Ishikawa (cell line): ENCODE measurements around the gene CPT1B.

Source experiments
- CEBPB ChIP-seq: IDR thresholded peaks from 2 replicates; pipeline ENCODE4 v1.6.1; 2012
- CREB1 ChIP-seq: IDR thresholded peaks from 2 replicates; pipeline ENCODE4 v1.6.1; 2012; ENCODE audit warnings: low read depth
- EGR1 ChIP-seq: IDR thresholded peaks from 2 replicates; pipeline ENCODE4 v1.6.1; 2012
- EP300 ChIP-seq: IDR thresholded peaks from 2 replicates; pipeline ENCODE4 v1.6.1; 2012; ENCODE audit warnings: borderline replicate concordance
- FOXM1 ChIP-seq: IDR thresholded peaks from 2 replicates; pipeline ENCODE4 v1.6.1; 2012; ENCODE audit warnings: low read depth, borderline replicate concordance
- NFIC ChIP-seq: IDR thresholded peaks from 2 replicates; pipeline ENCODE4 v1.6.1; 2012
- RAD21 ChIP-seq: IDR thresholded peaks from 2 replicates; pipeline ENCODE4 v1.6.1; 2012; ENCODE audit warnings: low read depth
- REST ChIP-seq: IDR thresholded peaks from 2 replicates; pipeline ENCODE4 v1.6.1; 2012; ENCODE audit warnings: low read depth, mild to moderate bottlenecking
- TAF1 ChIP-seq: IDR thresholded peaks from 2 replicates; pipeline ENCODE4 v1.6.1; 2012; ENCODE audit warnings: low read depth, mild to moderate bottlenecking
- TCF12 ChIP-seq: IDR thresholded peaks from 2 replicates; pipeline ENCODE4 v1.6.1; 2012; ENCODE audit warnings: low read depth
- TEAD4 ChIP-seq: IDR thresholded peaks from 2 replicates; pipeline ENCODE4 v1.6.1; 2012
- YY1 ChIP-seq: IDR thresholded peaks from 2 replicates; pipeline ENCODE4 v1.6.1; 2012; ENCODE audit warnings: low read depth
- ZBTB7A ChIP-seq: IDR thresholded peaks from 2 replicates; pipeline ENCODE4 v1.6.1; 2012; ENCODE audit warnings: low read depth
- TF ChIP-seq, protein P1 (sequence below): IDR thresholded peaks from 2 replicates; pipeline ENCODE4 v1.6.1; 2012
- TF ChIP-seq, protein P2 (sequence below): IDR thresholded peaks from 2 replicates; pipeline ENCODE4 v1.6.1; 2012

The CPT1B gene

GRCh38 chr22:50545522-50546325 is 32.5 kb downstream of the CPT1B start, which contains the start of gene KLHDC7B:
TSS of gene KLHDC7B (plus strand) at chr22:50545899. CDS start at chr22:50546244, 345 bp downstream.
- TF ChIP-seq NFIC, result no peak
- TF ChIP-seq, protein P1, sequence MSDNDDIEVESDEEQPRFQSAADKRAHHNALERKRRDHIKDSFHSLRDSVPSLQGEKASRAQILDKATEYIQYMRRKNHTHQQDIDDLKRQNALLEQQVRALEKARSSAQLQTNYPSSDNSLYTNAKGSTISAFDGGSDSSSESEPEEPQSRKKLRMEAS, result no peak
- no peak for TF ChIP-seq EP300
- TF ChIP-seq RAD21, result no peak
- no peak for TF ChIP-seq CREB1
- no peak for TF ChIP-seq TAF1
- TF ChIP-seq TCF12, result no peak
- TF ChIP-seq ZBTB7A, result no peak
- TF ChIP-seq CEBPB, result no peak
- no peak for TF ChIP-seq YY1
- TF ChIP-seq REST, result no peak
- no peak for TF ChIP-seq TEAD4
- TF ChIP-seq EGR1, result no peak
- no peak for TF ChIP-seq FOXM1
- TF ChIP-seq, protein P2, sequence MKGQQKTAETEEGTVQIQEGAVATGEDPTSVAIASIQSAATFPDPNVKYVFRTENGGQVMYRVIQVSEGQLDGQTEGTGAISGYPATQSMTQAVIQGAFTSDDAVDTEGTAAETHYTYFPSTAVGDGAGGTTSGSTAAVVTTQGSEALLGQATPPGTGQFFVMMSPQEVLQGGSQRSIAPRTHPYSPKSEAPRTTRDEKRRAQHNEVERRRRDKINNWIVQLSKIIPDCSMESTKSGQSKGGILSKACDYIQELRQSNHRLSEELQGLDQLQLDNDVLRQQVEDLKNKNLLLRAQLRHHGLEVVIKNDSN, result no peak

GRCh38 chr22:50544746-50545253 is 33.4 kb downstream of the CPT1B start:
- TF ChIP-seq FOXM1 (no peak), YY1 (no peak), EP300 (no peak), TEAD4 (no peak), TAF1 (no peak), EGR1 (no peak), RAD21 (no peak), ZBTB7A (no peak), TCF12 (no peak), REST (no peak), CEBPB (no peak), NFIC (no peak), CREB1 (no peak)
- TF ChIP-seq, protein P2, result no peak
- TF ChIP-seq, protein P1, result no peak

GRCh38 chr22:50544078-50544745 is 34.0 kb downstream of the CPT1B start:
- no peak for TF ChIP-seq CREB1
- no peak for TF ChIP-seq TCF12
- TF ChIP-seq ZBTB7A, result no peak
- no peak for TF ChIP-seq RAD21
- no peak for TF ChIP-seq NFIC
- TF ChIP-seq, protein P2, result no peak
- no peak for TF ChIP-seq EGR1
- no peak for TF ChIP-seq TAF1
- no peak for TF ChIP-seq REST
- no peak for TF ChIP-seq YY1
- TF ChIP-seq EP300, result no peak
- TF ChIP-seq TEAD4, result no peak
